Heart left ventricle (tissue), 13 donors: ENCODE results near the gene TRPV5.

ENCODE experiments used
- CTCF ChIP-seq, 12 donors: fragments of 200-600 bp; sonication (generic) in 4 of 12; IDR thresholded peaks; one replicate each; pipeline versions ENCODE4 v1.5.0 to v1.8.0; 2018 to 2022; ENCODE audit warnings: antibody characterized with exemption in 12 of 12, mild to moderate bottlenecking in 5 of 12
- POLR2A ChIP-seq, 2 donors: fragments of 450-650 bp; IDR thresholded peaks; one replicate each; pipeline ENCODE4 v1.6.1; 2017; ENCODE audit warnings: antibody characterized with exemption in 2 of 2, mild to moderate bottlenecking in 2 of 2, moderate library complexity in 2 of 2
- donor health status: ischemic (EF 13 %, LVEDD 7.1; RV severe dilation, severe dysfunction).
- donor health status: DM: no; HTN: yes; CAD: no.
- donor health status: DM: no; HTN: no; CAD: no.
- donor health status: ischemic (EF 25% LVEDD 6.9; RV normal size, moderate dysfunction).
- donor health status: ischemic (EF 25% LVEDD 5.7; RV mildly dilated, moderate dysfunction).
- donor health status: ischemic (EF 35%, LVEDD 5.7; RV mildly dilated, moderate dysfunction).
- donor health status: nonischemic (EF 11% LVEDD 7.7; RV severe dilation, severe dysfunction).
- donor health status: DM: yes; HTN: yes; CAD: no.
- donor health status: PGD.
- donor health status: ischemic (EF 29% LVEDD 5.4; RV normal size, mild dysfunction).
- donor health status: nonischemic (EF 23%, LVEDD 6.1; RV moderate dilation, normal function).

DNA sequence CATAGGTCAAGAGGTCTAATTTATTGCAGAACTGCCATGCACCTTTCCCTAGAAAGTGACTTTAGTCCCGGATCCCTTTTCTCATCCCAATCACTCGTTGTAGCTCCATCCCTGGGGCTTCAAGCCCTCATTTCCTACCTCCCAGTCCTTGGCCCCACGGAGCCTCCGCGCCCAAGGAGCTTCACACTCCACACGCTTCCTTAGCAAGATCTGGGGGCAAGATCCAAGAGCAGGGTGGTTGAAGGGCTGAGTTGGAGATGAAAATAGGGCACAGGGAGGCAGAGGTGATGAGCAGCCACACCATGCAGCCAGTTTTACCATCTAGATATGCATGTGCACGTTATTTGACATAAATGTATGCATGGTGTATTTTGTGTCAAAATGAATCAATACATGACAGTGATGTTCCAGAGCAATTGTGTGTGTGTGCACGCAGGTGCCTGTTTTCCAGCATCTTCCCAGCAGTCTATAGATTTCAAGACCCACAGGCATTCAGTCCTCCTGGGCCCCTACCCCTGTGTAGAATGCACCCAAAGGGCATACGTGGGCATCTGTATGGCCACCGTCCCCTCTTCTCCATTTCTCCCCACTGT lies 42.0 kb downstream of the TRPV5 start:
- TF ChIP-seq CTCF (IDR thresholded peaks at IDR 0.05) (no peak), POLR2A (IDR thresholded peaks at IDR 0.05) (no peak)
